HCT116 (cell line): Measurements from ENCODE around the gene TMEM187.

ENCODE experiments used
- JUND ChIP-seq: IDR thresholded peaks from 2 replicates; pipeline ENCODE4 v1.6.1; 2012
- SRF ChIP-seq: IDR thresholded peaks from 2 replicates; pipeline ENCODE4 v1.6.1; 2012; ENCODE audit warnings: low read depth

DNA sequence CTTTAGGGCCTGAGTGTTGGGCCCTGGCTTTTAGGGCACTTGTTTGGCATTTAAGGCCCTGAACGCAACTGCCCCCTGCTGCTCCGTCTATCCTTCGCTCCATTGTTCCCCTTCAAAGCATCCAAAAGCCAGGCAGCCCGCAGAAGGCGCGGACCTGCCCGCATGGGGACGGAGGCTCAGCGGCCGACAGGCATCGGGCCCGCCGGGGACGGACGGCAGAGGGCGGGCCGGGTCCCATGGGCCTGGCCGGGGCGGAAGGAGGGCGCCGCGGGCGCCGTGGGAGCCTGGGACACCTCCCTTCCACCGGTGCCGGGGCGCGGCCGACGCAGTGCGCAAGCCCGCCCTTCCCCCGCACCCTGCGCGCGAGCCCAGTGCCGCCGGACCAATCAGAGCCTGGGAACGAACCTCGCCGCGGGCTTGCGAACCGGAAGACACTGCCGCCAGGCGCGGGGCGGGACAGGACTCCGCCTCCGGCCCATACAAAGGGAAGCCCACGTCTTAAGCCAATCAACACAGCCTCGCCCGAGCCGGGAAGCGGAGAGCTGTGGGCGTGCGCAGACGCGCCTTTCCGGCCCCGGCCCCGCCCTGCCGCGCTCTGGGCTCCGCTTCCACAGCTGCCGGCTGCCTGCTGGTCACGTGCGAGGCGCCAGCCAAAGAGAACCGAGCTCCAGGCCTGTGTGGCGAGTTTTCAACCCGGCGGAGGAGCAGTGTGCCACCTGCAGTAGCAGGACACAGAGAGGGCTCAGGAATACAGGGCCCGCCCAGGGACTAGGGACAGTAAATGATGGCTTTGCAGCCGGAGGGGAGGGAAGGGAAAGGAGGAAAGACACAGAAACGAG is 44.4 kb upstream of the TMEM187 start:
- TF ChIP-seq JUND (no peak), SRF (no peak)
